ENCODE data around the gene ARMC10. TPM values are rescaled to one million over a fixed set of nuclear protein-coding genes. Genes with fewer than 3 reads are reported as not detected.
A peak's percentile ranks its signal among the peaks of the same experiment; 100 is the strongest.
"Not testable (repeated sequence)": the region's sequence is repeated elsewhere in the genome, so short reads cannot be mapped to it uniquely, and the experiment has no call there.

ARMC10 gene
- total RNA-seq, 1 donor, result 35.0 TPM

DNA sequence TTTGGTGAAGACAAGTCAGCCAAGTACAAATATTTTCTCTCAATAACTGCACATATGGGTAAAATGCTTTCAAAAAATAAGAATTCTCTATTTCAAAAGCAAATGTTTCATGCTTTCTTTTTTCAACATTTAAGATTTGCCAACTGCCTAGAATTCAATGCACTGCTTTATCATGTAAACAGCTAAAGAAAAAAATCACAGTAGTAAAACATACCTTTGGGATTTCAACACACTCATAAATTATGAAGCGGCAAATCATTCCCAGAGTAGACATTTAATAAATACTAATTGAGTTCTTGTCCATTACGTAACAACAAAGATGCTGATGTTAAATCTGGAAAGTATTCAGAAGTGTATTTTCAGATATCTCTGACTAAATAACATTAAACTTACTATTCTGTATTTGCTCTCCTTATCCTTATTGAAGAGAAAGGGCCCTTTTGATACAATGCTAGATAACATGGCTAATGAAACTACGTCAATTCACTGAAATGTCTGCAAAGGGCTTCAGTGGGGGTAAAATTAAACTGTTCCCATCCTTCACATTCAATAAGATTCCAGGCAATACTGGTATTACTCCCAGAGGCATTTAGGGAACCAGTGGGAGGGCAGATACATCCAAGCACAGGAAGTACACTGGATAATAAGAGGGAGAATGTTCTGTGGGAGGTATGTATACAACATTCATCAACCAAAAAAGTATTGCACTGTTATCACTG, 60.1 kb downstream of the ARMC10 start:
- TF ChIP-seq, protein P1, sequence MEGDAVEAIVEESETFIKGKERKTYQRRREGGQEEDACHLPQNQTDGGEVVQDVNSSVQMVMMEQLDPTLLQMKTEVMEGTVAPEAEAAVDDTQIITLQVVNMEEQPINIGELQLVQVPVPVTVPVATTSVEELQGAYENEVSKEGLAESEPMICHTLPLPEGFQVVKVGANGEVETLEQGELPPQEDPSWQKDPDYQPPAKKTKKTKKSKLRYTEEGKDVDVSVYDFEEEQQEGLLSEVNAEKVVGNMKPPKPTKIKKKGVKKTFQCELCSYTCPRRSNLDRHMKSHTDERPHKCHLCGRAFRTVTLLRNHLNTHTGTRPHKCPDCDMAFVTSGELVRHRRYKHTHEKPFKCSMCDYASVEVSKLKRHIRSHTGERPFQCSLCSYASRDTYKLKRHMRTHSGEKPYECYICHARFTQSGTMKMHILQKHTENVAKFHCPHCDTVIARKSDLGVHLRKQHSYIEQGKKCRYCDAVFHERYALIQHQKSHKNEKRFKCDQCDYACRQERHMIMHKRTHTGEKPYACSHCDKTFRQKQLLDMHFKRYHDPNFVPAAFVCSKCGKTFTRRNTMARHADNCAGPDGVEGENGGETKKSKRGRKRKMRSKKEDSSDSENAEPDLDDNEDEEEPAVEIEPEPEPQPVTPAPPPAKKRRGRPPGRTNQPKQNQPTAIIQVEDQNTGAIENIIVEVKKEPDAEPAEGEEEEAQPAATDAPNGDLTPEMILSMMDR (IDR thresholded peaks at IDR 0.05; ENCODE audit: insufficient read depth, low read depth, low read length), result no peak
- peak; percentile 69 for DNase-seq (ENCODE audit: low read depth)
- H3K4me3 ChIP-seq (ENCODE audit: low read depth, low read length), result no peak overlapping the region

DNA sequence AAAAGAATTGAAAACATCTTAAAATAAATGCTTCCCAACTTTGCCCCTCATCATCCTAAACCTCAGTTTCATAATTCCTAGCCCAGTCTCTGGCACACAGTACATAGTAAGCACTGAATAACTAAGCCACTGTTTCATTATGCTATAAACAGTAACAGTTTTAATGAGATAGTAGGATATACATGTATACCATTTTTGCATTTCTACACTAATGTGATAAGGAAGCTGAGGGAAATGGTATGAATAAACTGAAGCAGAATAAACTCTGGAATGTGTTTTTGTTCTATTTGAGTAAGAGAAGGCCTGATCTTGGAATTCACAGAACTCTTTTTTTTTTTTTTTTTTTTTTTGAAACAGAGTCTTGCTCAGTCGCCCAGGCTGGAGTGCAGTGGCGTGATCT, 65.1 kb downstream of the ARMC10 start:
- peak; percentile 6 for DNase-seq (ENCODE audit: low read depth)
- TF ChIP-seq, protein P1 (IDR thresholded peaks at IDR 0.05; ENCODE audit: insufficient read depth, low read depth, low read length), result no peak

DNA sequence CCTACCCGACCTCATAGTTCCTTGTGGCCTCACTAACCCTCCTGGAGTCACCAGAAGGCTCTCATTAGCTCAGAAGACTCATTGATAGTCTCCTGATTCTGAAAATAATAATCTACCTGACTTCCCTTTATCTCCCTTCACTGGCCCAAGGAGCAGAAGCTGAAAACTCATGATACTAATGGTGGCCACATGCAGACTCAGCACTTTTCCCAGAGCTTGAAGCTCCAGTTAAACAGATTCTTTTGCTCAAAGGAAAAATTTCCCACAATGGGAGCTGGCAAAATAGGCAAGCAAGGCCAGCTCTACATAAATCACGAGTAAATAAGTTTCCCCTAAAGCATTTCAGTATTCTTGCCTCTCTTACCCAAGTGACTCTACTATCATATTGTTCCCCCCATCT, 65.7 kb downstream of the ARMC10 start:
- TF ChIP-seq, protein P1 (IDR thresholded peaks at IDR 0.05; ENCODE audit: insufficient read depth, low read depth, low read length), result no peak
- H3K4me3 ChIP-seq (ENCODE audit: low read depth, low read length), result no peak overlapping the region

More for the DNA sequence above, 65.1 kb downstream of the ARMC10 start:
- no peak overlapping the region for H3K4me3 ChIP-seq (ENCODE audit: low read depth, low read length)

DNA sequence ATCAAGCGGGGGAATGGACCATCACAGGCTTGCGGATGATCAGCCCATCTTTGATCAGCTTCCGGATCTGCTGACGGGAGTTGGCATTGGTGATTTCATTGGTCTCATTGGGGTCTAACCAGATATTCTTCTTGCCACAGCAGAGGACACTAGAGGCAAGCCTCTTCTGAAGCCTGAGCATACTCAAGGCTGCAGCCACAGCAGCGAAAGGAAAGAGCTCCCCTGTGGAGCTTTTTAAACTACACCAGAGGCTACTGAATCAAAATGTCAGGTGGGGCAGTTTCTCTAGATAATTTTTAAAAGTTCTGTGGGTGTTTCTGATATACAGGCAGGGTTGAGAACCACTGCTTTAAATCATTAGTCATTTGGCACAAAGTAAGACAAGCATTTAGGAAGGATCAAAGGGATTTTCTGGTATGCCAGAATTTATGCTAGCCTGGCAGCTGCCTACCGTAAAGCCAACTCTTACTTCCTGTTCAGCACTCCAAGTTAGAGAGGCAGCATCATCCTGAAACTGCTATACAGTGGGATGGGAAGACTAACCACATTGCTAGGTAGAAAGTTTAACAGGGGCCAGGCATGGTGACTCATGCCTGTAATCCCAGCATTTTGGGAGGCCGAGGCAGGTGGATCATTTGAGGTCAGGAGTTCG, 66.9 kb downstream of the ARMC10 start:
- no peak overlapping the region for H3K4me3 ChIP-seq (ENCODE audit: low read depth, low read length)
- DNase-seq (ENCODE audit: low read depth), result peak; percentile 5
- TF ChIP-seq, protein P1 (IDR thresholded peaks at IDR 0.05; ENCODE audit: insufficient read depth, low read depth, low read length), result no peak

More for the DNA sequence above, 65.7 kb downstream of the ARMC10 start:
- no peak for DNase-seq (ENCODE audit: low read depth)

DNA sequence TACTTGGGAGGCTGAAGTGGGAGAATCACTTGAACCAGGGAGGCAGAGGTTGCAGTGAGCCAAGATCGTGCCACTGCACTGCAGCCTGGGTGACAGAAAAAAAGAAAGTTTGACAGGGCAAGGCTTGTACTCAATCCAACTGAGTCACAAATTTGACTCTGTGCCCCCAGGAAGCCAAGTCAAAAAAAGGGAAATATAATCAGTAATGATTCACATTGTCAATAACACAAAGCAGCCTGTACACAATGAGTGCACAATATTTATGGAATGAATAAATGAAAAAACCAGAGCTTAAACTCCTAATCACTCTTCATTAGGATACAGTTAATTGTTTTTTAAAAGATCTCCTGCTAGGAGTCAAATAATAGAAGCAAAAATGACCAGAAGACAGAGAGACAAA, 67.6 kb downstream of the ARMC10 start:
- no peak for DNase-seq (ENCODE audit: low read depth)
- TF ChIP-seq, protein P1 (IDR thresholded peaks at IDR 0.05; ENCODE audit: insufficient read depth, low read depth, low read length), result no peak
- H3K4me3 ChIP-seq (ENCODE audit: low read depth, low read length), result no peak overlapping the region

DNA sequence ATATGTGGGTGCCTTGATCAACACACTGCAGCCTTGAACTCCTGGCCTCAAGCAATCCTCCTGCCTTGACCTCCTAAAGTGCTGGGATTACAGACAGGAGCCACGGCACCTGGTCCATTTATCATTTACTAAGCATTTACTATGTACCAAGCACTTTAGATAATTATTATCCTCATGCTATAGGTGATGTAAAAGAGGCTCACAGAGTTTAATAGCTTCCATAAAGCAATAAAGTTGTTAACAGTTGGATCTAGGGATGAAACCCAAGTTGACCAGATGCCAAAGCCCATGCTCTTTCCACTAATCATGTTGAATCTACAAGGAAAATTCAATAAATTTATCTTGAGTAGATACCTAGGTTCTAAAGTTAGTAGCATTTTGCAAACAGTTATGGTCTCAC, 68.9 kb downstream of the ARMC10 start:
- TF ChIP-seq, protein P1 (IDR thresholded peaks at IDR 0.05; ENCODE audit: insufficient read depth, low read depth, low read length), result no peak
- no peak for DNase-seq (ENCODE audit: low read depth)
- no peak overlapping the region for H3K4me3 ChIP-seq (ENCODE audit: low read depth, low read length)

DNA sequence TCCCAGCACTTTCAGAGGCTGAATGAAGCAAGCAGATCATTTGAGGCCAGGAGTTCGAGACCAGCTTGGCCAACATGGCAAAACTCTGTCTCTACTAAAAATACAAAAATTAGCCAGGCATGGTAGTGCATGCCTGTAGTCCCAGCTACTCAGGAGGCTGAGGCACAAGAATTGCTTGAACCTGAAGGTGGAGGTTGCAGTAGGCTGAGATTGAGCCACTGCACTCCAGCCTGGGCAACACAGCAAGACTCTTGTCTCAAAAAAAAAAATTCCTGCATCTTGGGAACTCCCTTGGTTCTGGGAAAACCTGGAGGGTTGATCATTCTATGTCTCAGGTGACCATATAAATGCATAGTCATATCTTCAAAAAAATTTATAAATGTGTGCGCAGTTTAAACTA, 69.8 kb downstream of the ARMC10 start:
- DNase-seq (ENCODE audit: low read depth); H3K4me3 ChIP-seq (ENCODE audit: low read depth, low read length): not testable (repeated sequence)

Data from fibroblast of villous mesenchyme (primary cell).